SU-DHL-6 (cell line): ENCODE data around the gene SGTB.

Experiments used
- EZH2phosphoT487 ChIP-seq: fragments of 200-600 bp; sonication (generic), shearing (Covaris generic); conservative IDR thresholded peaks from 2 replicates; pipeline ENCODE4 v1.6.1; 2018; ENCODE audit warnings: mild to moderate bottlenecking, antibody characterized with exemption, low read length, moderate library complexity, mixed read lengths
- TF ChIP-seq, protein P1 (sequence below): fragments of 200-600 bp; sonication (generic); IDR thresholded peaks from one replicate; pipeline ENCODE4 v1.5.1; 2017; ENCODE audit warnings: antibody characterized with exemption, mild to moderate bottlenecking, low read length, moderate library complexity; ENCODE audit not compliant: insufficient read depth, poor library complexity, severe bottlenecking

DNA sequence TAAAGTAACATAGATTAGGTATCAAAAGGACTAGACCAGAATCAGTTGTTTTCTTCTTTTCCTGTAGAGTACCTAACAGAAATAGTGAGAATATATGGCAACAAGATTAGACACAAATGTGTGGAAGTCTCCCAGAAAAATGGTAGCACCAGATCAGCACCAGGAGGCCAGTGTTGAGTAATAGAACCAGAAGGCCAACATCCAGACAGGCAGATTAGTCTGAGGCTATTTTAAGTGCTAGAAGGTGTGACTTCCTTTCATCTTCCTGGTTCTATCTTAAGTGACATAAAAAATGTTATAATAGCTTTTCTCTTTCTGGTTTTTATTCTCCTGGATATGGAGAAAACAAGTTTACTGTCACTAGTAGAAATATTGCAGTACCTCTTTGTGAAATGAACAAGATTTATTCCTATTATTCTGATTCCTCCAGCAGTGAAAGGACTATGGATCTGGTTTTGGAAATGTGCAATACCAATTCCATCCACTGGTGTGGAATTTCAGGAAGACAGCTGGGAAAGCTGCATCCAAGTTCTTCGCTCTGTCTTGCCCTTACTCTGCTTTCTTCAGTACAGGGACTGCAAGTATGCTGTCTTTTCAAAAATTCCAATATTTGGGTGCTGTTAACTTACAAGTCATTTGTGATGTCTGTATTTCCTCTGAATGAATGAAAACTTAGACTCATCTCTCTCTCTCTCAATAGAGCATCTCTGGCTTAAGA, 57.9 kb downstream of the SGTB start:
- no peak for TF ChIP-seq EZH2phosphoT487
- TF ChIP-seq, protein P1, sequence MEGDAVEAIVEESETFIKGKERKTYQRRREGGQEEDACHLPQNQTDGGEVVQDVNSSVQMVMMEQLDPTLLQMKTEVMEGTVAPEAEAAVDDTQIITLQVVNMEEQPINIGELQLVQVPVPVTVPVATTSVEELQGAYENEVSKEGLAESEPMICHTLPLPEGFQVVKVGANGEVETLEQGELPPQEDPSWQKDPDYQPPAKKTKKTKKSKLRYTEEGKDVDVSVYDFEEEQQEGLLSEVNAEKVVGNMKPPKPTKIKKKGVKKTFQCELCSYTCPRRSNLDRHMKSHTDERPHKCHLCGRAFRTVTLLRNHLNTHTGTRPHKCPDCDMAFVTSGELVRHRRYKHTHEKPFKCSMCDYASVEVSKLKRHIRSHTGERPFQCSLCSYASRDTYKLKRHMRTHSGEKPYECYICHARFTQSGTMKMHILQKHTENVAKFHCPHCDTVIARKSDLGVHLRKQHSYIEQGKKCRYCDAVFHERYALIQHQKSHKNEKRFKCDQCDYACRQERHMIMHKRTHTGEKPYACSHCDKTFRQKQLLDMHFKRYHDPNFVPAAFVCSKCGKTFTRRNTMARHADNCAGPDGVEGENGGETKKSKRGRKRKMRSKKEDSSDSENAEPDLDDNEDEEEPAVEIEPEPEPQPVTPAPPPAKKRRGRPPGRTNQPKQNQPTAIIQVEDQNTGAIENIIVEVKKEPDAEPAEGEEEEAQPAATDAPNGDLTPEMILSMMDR: no peak
